Measurements from ENCODE around the gene EXTL1.

The EXTL1 gene

DNA sequence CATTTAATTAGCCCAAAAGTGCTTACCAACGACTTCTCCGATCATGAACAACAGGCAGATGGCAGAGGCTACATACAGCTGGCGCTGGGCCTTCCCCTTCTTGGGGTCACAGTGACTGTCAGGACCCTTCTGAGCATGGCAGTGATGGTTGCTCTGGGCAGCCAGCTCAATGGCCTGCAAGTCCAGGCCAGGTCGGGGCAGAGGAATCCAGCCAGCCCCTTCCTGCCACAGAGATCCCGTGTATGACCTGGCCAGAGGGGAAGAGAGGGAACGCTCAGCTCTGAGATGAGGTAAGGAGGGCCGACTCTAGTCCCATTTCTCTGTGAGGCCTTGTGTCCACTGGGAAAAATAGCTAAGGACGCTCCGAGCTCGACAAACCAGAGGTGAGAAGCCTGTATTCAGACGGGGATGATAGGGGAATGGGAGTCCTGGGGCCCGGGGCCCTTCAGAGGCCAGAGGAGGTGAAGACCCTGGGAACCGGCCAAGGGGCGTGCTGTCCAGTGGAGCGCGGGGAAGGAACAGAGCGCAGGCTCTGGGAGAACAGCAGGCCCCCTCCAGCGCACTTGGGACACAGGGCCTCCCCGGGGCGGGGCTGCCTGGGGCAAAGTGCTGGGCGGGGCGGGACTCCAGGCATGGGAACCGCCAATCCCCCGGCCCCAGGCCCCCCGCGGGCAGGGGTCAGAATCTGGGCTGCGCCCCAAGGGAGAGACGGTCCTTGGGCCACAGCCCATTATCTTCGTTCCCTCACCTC lies 23.6 kb downstream of the EXTL1 start:
- DNase-seq: no peak

DNA sequence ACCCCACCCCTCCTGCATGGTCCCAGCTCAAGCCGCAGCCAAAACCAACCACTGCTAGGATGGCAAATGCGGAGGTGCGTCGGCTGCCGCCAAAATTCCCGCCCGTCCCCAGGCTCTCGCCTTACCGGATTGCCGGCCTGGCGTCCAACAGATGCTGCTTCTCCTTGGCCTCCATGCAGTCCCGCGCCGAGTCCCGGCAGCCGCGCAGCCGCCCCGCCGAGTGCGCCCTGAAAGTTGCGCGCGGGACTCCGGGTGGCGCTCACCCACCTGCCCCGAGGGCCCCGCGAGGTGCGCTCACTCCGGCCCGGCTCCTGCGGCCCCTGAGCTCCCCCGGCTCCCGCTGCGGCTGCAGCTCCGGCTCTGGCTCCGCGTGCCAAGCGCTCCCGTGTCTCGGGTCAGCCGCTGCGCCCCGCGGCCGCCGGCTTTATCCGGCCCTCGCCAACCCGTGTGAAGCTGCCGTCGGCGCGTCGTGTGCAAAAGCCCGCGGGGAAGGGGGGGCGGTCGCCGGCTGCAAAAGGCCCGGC lies 24.2 kb downstream of the EXTL1 start, which contains the start of gene SLC30A2:
Gene SLC30A2, minus strand, starts transcription at position 397 of the 524 bp plus-strand sequence. Its CDS starts 222 bp downstream, at position 175.
- DNase-seq: no peak

DNA sequence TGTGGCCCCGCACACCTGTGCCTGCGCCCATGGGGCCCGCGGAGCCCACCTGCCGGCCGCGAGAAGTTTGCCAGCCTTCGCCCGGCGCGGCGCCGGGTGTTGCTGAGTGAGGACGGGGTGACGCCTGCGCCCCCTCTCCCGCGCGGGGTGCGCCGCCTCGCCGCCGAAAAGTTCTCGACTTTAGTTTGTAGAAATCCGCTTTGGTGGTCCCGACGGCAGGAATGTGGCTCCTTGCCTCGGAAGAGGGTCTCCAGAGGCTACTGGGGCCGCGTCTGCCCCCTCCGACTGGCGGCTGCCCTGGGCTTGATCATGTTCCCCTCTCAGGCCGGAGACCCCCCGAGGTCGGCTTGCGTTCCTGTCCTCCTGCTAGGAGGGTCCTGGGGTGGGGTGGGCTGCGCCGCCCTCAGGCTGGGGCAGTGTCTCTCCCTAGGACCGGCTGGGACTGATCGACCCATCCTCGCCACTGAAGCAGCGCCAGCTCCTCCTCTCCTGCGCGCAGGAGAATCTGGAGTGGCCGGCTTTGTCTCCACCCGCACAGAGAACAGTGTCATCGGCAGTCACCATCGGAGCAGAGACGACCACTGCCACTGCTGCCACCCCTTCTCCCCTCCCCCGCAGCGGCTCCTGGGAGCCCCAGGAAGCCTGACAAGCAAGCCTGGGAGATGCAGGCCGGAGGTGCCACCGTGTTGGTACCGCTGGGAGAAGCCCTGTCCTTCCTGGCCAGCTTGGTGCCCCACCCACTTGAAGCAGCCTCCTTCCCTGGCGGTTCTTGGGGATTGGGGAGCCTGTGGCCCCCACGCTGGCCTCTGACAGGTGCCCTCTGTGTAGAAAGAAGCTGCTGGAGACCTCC lies 24.9 kb downstream of the EXTL1 start:
- DNase-seq: no peak

DNA sequence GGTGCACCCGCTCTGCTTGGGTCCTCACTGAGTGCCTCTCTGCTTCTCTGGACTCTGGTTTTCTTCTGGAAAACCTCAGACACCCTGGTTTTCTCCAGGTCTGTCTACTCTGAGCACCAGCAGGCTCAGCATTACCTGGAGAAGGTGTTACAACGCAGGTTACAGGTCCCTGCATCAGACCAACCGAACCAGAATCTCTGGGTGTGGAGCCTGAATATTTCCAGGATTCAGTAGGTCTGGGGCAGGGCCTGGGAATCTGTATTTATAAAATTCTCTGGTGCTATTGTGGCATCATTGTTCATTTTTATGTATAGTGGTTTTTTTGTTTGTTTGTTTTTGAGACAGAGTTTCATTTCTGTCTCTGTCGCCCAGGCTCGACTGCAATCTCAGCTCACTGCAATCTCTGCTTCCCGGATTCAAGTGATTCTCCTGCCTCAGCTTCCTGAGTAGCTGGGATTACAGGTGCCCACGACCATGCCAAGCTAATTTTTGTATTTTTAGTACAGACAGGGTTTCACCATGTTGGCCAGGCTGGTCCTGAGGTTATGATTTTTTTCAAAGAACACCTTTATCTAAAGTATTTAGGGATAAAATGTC lies 25.8 kb downstream of the EXTL1 start:
- no peak for DNase-seq

DNA sequence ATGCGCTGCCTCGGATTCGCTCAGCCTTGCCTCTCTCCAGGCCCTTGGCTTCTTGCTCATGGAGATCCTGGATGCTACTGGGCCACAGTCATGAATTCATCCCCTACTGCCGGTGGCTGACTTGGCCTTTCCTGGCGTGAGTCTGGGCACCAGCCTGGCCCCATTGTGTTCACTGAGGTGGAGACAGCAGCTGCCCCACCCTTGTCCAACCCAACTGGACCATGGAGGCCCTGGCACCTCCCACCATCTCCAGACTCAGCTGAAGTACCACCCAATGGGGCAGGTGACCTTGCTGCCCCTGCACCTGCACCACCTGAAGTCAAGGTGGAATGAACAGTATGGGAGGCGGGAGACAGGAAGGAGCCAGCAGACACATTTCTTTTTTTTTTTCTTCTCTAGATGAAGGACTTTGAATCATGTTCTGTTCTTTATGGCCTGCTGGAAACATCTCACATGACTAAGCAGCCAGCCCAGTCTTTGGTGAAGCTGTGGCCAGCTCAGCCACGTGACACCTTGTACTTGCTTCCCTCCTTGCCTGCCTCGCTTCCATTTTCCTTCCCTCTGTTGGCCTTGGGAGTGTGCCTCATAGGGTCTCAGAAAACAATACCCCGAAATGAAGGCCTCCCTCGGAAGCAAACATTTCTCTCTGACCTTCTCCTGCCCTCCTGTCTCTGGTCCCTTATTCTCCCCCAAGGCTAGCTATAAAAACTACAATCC lies 28.1 kb downstream of the EXTL1 start:
- no peak for DNase-seq

DNA sequence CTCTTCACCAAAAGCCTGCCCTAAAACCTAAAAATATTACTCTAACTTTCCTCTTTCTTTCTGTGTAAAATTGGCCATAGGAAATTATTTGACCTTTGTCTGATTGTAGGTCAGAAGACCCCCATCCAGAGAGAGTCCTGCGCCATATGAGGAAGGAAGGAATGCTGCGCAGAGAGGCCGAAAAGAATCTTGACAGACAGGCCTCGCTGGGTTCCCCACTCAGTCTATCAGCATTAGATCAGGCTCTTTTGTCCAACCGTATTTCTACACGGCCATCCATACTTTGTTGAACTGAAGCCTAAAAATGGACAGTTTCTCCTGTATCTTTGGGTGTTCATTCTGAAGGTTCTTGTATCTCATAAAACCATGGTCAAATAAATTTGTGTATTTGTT lies 28.7 kb downstream of the EXTL1 start:
- DNase-seq: no peak

DNA sequence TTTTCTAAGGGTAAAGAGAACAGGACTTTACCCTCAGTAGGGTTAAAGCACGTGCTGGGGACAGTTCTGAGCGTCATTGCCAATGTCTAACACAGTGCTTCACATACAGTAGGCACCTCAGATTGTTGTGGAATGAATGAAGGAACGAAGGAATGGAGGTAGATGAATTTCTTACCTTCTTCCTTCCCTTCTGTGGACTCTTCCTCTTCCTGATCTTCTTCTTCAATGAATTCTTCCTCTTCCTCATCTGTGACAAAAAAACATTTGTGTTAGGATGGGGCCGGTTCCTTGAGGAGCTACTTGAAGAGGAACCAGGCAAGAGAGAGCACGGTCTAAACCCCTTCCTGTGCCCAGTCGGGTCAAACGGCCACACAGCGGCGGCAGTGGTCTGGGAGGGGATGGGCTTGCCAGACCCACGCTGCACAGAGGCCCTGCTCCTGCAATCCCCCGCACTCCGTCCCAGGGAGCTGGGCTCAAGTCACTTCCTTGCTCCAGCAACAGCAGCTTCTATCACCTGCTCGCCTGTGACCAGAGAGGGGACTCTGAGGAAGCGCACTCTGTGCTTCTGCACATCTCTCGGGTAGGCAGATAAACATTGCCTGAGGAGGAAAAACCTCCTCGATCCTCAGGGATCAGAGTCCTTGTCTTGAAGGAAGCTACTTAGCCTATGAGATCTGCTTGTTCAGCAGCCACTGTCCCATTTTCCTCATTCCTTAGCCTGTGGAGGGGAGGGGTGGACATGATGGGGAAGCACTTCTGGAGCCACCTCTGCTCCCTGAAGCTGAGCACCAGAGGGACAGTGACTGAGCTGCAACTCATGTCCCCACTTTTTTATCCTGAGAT lies 32.4 kb downstream of the EXTL1 start:
- DNase-seq: no peak

DNA sequence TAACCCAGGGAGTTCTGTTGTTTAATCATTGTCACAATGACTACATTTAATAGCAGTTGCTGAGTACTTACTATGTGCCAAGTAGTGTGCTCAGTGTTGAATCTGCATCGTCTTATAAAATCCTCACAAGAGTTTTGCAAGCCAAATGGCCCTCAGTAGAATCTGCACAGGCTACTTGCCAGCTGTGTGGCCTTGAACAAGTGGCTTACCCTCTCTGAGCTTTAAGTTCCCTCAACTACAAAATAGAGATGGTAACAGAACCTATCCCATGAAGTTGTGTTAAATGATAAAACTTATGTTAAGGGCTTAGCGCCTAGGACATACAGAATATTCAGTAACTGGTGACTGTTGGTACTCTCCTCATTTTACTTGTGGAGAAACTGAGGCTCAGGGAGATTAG lies 33.5 kb downstream of the EXTL1 start:
- DNase-seq: no peak

DNA sequence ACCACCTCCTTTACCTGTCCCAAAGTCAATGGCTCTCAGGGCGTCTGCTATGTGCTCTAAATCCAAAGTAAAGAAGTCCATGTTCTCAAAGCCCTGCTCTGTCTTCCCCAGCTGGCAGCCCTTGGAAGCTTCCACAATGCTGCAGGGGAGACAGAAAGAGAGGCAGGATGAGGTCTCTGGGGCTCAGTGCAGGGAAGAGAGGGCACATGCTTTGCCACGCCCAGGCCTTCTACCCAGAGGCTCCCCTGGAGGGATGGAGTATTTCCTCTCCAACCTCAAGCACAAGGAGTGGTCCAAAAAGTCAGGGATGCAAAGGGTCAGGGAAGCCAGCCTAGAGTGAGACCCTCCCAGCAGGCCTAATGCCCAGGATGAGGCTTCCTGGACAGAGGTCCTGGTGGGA lies 35.6 kb downstream of the EXTL1 start:
- no peak for DNase-seq

DNA sequence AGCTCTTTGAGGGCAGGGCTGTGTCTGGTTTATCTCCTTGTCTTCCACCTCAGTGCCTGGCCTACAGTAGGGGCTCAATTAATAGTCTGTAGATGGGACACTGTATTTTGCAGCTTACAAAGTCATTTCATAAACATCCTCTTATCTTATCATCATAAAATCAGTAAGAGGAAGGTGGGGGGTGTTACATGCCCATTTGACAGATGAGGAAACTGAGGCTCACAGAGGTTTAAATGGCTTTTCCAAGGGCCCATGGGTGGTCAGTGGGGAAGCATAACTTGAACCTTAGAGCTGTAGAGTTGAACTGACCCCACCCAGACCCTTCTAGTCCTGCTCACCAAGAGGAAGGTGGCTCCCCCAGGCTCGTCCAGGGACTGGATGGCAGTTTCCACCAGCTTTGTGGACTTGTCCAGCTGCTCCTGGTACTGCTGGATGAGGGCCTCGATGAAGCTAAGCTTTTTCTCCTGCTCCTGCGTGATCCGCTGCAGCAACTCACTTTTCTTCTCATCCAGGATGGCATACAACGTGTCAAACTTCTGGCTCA lies 36.5 kb downstream of the EXTL1 start:
- no peak for DNase-seq

DNA sequence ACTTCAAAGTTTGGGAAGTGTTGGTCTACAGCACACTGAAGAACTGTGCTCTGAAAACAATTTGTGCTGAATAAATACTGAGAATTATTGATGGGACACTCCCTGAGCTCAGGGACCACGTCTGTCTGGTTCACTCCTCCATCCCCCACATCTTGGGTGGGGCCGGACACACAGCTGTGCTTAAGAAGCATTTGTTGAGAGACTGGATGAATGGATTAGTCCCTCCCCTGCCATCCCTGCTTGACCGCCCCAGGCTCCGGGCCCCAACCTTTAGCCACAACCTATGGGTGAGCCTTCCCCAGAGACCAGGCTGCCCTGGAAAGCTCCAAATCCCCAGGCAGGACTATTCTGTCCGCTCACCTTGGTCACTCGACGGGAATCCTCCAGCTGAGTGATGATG lies 38.3 kb downstream of the EXTL1 start:
- DNase-seq: no peak

DNA sequence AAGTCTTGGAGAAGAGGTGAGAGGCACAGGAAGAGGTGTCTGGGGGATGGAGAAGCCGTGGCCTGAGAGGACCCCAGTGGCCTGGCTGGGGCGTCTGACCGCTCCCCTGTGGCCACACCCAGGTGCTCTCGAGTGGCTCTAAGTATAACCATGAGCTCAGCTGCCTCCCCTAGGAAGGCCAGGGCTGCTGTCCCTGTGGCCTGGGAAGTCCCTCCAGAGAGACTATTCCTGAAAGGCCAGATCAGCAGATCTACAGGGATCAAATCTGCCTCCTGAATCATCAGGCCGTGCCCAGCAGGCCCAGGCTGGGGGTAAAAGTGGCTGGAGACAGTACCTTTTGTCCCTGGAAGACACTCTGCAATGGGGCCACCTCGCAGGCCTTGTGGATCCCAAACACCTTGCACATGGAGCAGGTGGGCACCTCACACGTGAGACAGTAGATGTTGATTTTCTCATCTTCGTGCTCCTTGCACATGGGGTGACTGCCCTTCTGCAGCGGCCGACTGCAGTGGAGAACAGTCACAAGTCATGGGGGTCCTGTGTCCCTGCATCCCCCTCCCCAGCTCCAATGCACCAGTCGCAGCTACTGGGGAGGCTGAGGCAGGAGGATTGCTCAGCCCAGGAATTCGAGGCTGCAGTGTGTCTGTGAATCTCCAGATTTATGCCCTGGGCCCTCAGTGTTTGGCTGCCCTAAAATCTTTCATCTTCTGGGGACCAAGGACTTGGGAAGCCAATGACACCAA lies 39.4 kb downstream of the EXTL1 start:
- DNase-seq: no peak

DNA sequence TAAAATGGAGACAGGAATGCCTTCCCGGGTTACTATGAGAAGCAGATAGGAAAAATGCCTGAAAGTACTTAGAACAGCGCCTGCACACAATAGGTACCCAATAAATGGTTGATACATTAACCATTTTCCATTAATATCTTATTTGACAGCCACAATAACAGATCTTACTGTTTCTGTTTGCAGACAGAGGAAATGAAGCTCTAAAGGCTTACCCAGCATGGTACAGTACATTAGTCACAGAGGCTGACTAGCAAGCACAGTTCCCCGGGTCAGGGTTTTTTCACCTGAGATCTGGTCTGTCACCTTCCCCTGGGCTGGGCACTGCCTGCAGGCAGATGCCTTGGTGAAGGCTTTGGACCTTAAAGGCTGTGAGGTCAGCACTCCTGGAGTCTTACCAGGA lies 43.0 kb downstream of the EXTL1 start:
- DNase-seq: no peak

DNA sequence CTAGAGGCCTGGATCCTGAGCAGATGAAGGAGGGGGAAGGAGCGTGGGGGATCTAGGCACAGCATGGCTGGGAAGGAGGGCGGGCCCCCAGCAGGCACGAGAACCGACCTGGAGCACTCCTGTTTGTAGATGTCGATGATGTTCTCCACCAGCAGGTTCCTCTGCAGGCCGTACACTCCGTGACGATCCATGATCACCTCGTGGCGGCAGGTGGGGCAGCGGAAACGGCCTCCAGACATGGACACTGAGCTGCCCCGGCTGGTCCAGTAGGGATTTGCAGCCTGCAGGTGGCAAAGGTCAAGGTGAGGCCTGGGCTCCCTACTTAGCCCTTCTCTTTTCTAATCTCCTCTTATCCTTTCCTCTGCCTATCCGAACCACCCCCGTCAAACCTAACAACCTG lies 44.6 kb downstream of the EXTL1 start:
- DNase-seq: no peak

DNA sequence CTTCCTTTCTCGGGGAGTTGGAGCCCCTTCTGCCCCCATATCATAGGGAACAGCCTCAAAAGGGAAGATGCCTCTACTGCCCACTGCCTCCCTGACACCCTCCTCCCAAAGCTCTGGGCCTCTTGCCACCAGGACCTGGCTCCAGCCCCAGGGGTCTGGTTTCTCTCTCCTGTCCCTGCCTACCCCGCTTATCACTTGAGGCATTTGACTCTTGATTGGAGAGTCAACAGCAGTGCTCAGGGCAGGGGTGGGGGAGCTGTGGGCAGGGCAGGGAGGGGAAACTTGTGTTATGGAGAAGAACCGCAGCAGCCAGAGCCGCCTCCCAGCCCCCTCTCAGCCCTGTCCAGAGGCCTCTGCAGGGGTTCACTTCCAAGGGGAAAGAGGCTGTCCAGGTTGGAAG lies 45.3 kb downstream of the EXTL1 start:
- DNase-seq: no peak

DNA sequence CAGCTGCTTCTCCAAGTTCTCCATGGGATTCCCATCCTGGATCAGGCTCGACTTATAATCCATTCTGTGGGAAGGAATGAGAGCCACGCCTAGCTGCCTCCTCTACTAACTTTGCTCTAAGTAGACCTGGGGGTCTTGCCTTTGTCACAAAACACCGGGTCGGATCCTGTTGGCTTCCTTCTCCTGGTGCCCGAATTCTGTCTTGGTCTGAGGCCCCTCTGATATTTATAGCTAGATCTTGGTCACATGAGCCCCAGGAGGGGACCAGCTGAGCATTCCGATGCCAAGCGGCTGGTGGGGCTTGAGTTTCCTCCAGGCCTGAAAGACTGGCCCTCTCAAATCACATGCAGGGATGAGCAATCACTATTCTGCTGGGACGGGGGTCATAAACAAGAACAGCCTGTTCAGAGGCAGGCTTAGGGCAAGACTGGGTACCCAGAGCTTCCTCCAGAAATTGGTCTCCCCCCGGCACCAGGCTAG lies 45.9 kb downstream of the EXTL1 start, which contains the start of gene TRIM63:
Gene TRIM63, minus strand, starts transcription at position 199 of the 480 bp plus-strand sequence. Its CDS starts 136 bp downstream, at position 63.
- no peak for DNase-seq

DNA sequence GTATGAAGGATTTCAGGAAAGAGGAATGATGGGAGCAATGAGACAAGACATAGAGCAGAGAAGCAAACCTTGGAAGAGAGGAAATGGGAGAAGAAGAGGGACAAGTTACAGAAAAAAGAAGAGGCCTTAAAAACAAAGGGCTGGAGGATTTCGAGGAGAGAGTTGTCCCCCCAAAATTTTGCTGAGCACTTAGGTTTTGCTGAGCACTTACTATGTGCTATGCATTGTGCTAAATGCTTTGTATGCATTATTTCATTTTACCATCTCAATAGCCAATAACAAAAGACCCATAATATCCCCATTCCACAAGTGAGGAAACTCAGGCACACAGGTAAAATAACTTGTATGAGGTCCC lies 48.3 kb downstream of the EXTL1 start:
- DNase-seq: no peak

DNA sequence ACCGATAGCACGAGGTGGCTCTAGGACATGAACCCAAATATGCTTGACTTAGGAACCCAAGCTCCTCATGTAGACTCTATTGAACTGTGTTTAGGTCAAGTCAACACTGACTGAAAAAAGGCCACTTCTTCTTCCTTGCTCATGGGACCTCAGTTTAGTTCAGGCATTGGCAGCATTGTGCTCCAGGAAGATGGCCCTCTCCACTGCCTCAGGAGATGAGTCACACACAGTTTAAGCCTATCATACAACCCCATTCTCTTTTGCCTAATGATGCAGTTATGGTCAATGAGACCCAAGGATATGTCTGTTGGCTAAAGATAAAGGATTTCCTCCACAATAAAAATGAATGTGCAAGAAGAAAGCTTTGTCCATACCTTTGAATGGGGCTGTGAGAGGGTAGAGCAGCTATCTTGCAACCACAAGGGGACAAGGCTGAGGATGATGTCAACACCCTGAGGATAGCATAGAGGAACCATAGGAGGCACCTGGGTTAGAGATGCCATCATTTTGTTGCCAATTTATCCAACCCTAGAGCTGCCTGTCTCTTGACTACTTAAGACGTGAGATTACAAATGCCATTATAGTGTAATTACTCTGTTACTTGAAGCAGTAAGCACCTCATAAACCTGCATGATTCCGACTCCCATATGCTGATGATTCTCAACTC lies 48.9 kb downstream of the EXTL1 start:
- no peak for DNase-seq

DNA sequence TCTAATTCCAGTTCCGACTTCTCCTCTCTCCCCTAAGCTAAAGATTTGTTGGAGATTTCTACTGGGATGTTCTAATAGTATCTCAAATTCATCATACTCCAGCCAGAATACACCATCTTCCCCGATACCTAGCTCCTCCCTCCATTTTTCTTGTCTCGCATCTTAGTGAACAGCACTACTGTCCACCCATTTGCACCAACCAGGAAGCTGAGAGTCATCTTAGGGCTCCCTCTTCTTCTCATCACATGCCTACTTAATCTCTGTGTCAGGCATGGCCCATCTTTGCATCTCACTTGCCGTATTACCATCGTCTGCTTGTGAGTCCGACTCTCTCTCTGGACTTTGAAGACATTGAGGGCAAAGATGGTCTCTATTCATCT lies 49.4 kb downstream of the EXTL1 start:
- DNase-seq: no peak

DNA sequence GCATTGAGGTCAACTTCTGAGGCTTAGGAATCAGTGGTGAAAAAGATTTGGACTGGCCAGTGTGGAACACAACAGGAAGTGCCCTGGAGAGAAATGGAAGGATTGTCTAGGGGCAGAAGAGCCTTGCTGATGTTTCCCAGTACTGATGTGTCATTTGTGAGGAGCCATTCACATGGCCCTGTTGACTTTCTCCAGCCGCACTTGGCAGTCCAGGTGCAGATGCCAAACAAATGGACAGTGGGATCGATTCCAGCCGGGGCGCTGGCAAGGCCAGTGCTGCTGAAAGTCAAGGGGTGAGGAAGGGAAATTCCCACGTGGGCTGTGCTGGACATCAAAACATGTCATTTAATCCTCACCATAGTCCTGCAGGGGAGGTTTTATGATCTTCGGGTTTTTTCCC lies 50.7 kb downstream of the EXTL1 start:
- no peak for DNase-seq

Data from activated effector memory CD4-positive, alpha-beta T cell treated with anti-CD3 and anti-CD28 coated beads, Interleukin-2, amount 50 U/mL, for 16 hours (primary cell).